Spleen (tissue), 7 donors: ENCODE results near the gene PLXNA1.

Experiments used
- POLR2A ChIP-seq, 3 donors: fragments of 450-650 bp; IDR thresholded peaks; one replicate each; pipeline ENCODE4 v1.5.1; 2017; ENCODE audit warnings: antibody characterized with exemption in 3 of 3, mild to moderate bottlenecking in 1 of 3
- POLR2AphosphoS5 ChIP-seq, 3 donors: sonication (generic); formaldehyde crosslinking; IDR thresholded peaks; one replicate each; pipeline ENCODE4 v1.5.1; 2017; ENCODE audit warnings: antibody characterized with exemption in 3 of 3
- TF ChIP-seq, protein P1 (sequence below), 11 experiments: fragments of 200-600 bp in 7 of 11; fragments of 450-650 bp in 4 of 11; sonication (generic) in 4 of 11; IDR thresholded peaks in 8 of 11; conservative IDR thresholded peaks in 3 of 11; 1 replicate in 7 of 11; 2 replicates in 4 of 11; pipeline versions ENCODE4 v1.4.0 to v1.8.0; 2016 to 2021; ENCODE audit warnings: antibody characterized with exemption in 11 of 11, inconsistent platforms in 4 of 11, mild to moderate bottlenecking in 1 of 11
- donor health status: DM: no; HTN: no; CAD: no; lungs with moderate emphysema.
- donor health status: DM: no; HTN: no; CAD: no.
- donor health status: DM: no; HTN: no; CAD: no.

DNA sequence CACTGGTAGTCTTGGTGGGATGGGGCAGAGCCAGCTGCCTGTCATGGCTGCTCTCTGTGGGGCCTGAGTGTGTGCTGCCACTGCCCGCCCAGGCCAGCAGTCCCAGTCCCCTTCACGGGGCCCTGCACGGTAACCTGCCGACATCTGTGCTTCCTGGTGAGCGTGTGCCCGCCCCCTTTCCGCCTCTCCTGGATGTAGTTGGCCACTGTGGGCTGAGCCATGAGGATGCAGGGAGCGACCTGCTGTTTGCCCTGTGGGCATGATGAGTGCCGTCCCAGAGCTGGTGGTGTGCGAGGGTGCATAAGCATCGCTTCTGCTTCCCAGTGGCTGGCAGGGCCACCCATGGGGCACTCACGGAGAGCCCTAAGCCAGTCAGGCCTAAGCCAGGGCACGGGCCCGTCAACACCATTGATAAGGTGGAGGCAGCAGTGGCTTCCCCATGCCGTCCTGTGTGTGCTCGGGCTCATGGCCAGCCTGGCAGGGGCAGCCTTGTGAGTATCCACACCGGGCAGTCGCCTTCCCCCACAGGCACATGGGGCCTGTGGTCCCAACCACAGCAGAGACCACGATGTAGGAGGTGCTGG lies 14.6 kb downstream of the PLXNA1 start:
- TF ChIP-seq, protein P1, sequence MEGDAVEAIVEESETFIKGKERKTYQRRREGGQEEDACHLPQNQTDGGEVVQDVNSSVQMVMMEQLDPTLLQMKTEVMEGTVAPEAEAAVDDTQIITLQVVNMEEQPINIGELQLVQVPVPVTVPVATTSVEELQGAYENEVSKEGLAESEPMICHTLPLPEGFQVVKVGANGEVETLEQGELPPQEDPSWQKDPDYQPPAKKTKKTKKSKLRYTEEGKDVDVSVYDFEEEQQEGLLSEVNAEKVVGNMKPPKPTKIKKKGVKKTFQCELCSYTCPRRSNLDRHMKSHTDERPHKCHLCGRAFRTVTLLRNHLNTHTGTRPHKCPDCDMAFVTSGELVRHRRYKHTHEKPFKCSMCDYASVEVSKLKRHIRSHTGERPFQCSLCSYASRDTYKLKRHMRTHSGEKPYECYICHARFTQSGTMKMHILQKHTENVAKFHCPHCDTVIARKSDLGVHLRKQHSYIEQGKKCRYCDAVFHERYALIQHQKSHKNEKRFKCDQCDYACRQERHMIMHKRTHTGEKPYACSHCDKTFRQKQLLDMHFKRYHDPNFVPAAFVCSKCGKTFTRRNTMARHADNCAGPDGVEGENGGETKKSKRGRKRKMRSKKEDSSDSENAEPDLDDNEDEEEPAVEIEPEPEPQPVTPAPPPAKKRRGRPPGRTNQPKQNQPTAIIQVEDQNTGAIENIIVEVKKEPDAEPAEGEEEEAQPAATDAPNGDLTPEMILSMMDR (IDR thresholded peaks at IDR 0.05 in 8 of 11, conservative IDR thresholded peaks at IDR 0.05 in 3 of 11): no peak
- no peak for TF ChIP-seq POLR2AphosphoS5 (IDR thresholded peaks at IDR 0.05)
- no peak for TF ChIP-seq POLR2A (IDR thresholded peaks at IDR 0.05)
